Right atrium auricular region (tissue), 2 donors: ENCODE data around the gene PRPS1L1. TPM values are rescaled to one million over a fixed set of nuclear protein-coding genes. Genes with fewer than 3 reads are reported as not detected.

Source experiments
- DNase-seq: peaks from one replicate; pipeline ENCODE4 v3.0.0-alpha.2; 2019; ENCODE audit warnings: low spot score
- H3K27ac ChIP-seq, 2 donors: fragments of 200-600 bp; sonication (generic); 1 replicate in 1 of 2; 2 replicates in 1 of 2; pipeline ENCODE4 v1.5.1; 2016 to 2019
- H3K27me3 ChIP-seq, 2 donors: fragments of 200-600 bp; sonication (generic); one replicate each; pipeline versions ENCODE4 v1.5.1 to v1.6.0; 2017 to 2019
- H3K36me3 ChIP-seq: fragments of 200-600 bp; sonication (generic); one replicate; pipeline ENCODE4 v1.5.1; 2016
- H3K4me1 ChIP-seq, 2 donors: fragments of 200-600 bp; sonication (generic); one replicate each; pipeline versions ENCODE4 v1.5.1 to v1.6.0; 2017 to 2019
- H3K4me3 ChIP-seq, 2 donors: fragments of 200-600 bp; sonication (generic); 1 replicate in 1 of 2; 2 replicates in 1 of 2; pipeline ENCODE4 v1.5.1; 2017 to 2019; ENCODE audit warnings: mild to moderate bottlenecking in 1 of 2, moderate library complexity in 1 of 2
- H3K9me3 ChIP-seq, 2 donors: fragments of 200-600 bp; sonication (generic); one replicate each; pipeline ENCODE4 v1.5.1; 2019
- CTCF ChIP-seq, 2 donors: fragments of 200-600 bp; sonication (generic); IDR thresholded peaks; one replicate each; pipeline ENCODE4 v1.5.1; 2019; ENCODE audit warnings: antibody characterized with exemption in 2 of 2
- total RNA-seq, 2 donors: library from RNA; depleted of rRNA; stranded (reverse); fragments of >200 nt; gene quantifications; one replicate each; pipeline ENCODE4 v1.1.0, GENCODE V29; 2016

PRPS1L1 gene
- total RNA-seq, 2 donors from 2014 or later: not detected

GRCh38 chr7:18041191-18041590 is 13.5 kb upstream of the PRPS1L1 start:
- H3K4me1 ChIP-seq: no peaks in the 10 kb centered on the region
- H3K27ac ChIP-seq: no peak overlapping the region
- no peak for DNase-seq
- peaks cover 0 to 5% of the 10 kb centered on the region in 2 donors for H3K9me3 ChIP-seq
- H3K36me3 ChIP-seq: no peaks in the 10 kb centered on the region
- no peaks in the 10 kb centered on the region for H3K27me3 ChIP-seq
- no peak for TF ChIP-seq CTCF (IDR thresholded peaks at IDR 0.05)
- no peak overlapping the region for H3K4me3 ChIP-seq

GRCh38 chr7:18040196-18040595 is 12.6 kb upstream of the PRPS1L1 start:
- Histone ChIP-seq H3K27me3 (no peaks in the 10 kb centered on the region), H3K36me3 (no peaks in the 10 kb centered on the region), H3K9me3 (peaks cover 0 to 5% of the 10 kb centered on the region in 2 donors), H3K27ac (no peak overlapping the region), H3K4me1 (no peaks in the 10 kb centered on the region), H3K4me3 (no peak overlapping the region)
- no peak for DNase-seq
- no peak for TF ChIP-seq CTCF (IDR thresholded peaks at IDR 0.05)

GRCh38 chr7:18038382-18038781 is 10.7 kb upstream of the PRPS1L1 start:
- no peaks in the 10 kb centered on the region for H3K4me1 ChIP-seq
- DNase-seq: no peak
- H3K27ac ChIP-seq: no peak overlapping the region
- H3K36me3 ChIP-seq: no peaks in the 10 kb centered on the region
- H3K9me3 ChIP-seq: peaks cover 0 to 5% of the 10 kb centered on the region in 2 donors
- no peak for TF ChIP-seq CTCF (IDR thresholded peaks at IDR 0.05)
- H3K27me3 ChIP-seq: no peaks in the 10 kb centered on the region
- H3K4me3 ChIP-seq: no peak overlapping the region

- no peak for TF ChIP-seq CTCF (IDR thresholded peaks at IDR 0.05)
- H3K4me3 ChIP-seq: no peak overlapping the region
- no peak overlapping the region for H3K27ac ChIP-seq
These were observed 10.0 kb upstream of the PRPS1L1 start for GRCh38 chr7:18037609-18038008.

GRCh38 chr7:18036783-18037182 is 9.1 kb upstream of the PRPS1L1 start:
- Histone ChIP-seq H3K36me3 (no peaks in the 10 kb centered on the region), H3K27ac (no peak overlapping the region), H3K4me1 (no peaks in the 10 kb centered on the region), H3K4me3 (no peak overlapping the region), H3K9me3 (no peaks in the 10 kb centered on the region), H3K27me3 (no peaks in the 10 kb centered on the region)
- no peak for DNase-seq
- TF ChIP-seq CTCF (IDR thresholded peaks at IDR 0.05): no peak

More at GRCh38 chr7:18037609-18038008, 10.0 kb upstream of the PRPS1L1 start:
- no peak for DNase-seq
- peaks cover 0 to 1% of the 10 kb centered on the region in 2 donors for H3K9me3 ChIP-seq
- H3K27me3 ChIP-seq: no peaks in the 10 kb centered on the region
- no peaks in the 10 kb centered on the region for H3K36me3 ChIP-seq
- H3K4me1 ChIP-seq: no peaks in the 10 kb centered on the region

GRCh38 chr7:18030758-18031157 is 3.1 kb upstream of the PRPS1L1 start:
- no peak for TF ChIP-seq CTCF (IDR thresholded peaks at IDR 0.05)
- no peak for DNase-seq
- Histone ChIP-seq H3K4me1 (no peaks in the 10 kb centered on the region), H3K9me3 (no peaks in the 10 kb centered on the region), H3K36me3 (no peaks in the 10 kb centered on the region), H3K4me3 (no peak overlapping the region), H3K27ac (no peak overlapping the region), H3K27me3 (no peaks in the 10 kb centered on the region)
